B cell (primary cell): ENCODE data around the gene CHRNA1.

Experiments
- EZH2 ChIP-seq: IDR thresholded peaks from 2 replicates; pipeline ENCODE4 v1.6.1; 2012; ENCODE audit warnings: borderline replicate concordance, low read depth, mild to moderate bottlenecking, moderate library complexity, low read length; ENCODE audit not compliant: insufficient read depth, poor library complexity, severe bottlenecking
- TF ChIP-seq, protein P1 (sequence below): fragments of 200-600 bp; IDR thresholded peaks from one replicate; pipeline ENCODE4 v1.8.0; 2022; ENCODE audit warnings: antibody characterized with exemption, mild to moderate bottlenecking

GRCh38 chr2:174784909-174785308, 20.6 kb upstream of the CHRNA1 start:
- TF ChIP-seq, protein P1, sequence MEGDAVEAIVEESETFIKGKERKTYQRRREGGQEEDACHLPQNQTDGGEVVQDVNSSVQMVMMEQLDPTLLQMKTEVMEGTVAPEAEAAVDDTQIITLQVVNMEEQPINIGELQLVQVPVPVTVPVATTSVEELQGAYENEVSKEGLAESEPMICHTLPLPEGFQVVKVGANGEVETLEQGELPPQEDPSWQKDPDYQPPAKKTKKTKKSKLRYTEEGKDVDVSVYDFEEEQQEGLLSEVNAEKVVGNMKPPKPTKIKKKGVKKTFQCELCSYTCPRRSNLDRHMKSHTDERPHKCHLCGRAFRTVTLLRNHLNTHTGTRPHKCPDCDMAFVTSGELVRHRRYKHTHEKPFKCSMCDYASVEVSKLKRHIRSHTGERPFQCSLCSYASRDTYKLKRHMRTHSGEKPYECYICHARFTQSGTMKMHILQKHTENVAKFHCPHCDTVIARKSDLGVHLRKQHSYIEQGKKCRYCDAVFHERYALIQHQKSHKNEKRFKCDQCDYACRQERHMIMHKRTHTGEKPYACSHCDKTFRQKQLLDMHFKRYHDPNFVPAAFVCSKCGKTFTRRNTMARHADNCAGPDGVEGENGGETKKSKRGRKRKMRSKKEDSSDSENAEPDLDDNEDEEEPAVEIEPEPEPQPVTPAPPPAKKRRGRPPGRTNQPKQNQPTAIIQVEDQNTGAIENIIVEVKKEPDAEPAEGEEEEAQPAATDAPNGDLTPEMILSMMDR, result no peak
- no peak for TF ChIP-seq EZH2
